Vagina (tissue), 2 donors: Measurements from ENCODE around the gene ICAM5.

Experiments used
- POLR2A ChIP-seq, 2 donors: fragments of 450-650 bp; IDR thresholded peaks; one replicate each; pipeline ENCODE4 v1.6.1; 2017; ENCODE audit warnings: antibody characterized with exemption in 2 of 2, mild to moderate bottlenecking in 2 of 2, moderate library complexity in 2 of 2
- POLR2AphosphoS5 ChIP-seq, 2 donors: sonication (generic); formaldehyde crosslinking; IDR thresholded peaks; one replicate each; pipeline ENCODE4 v1.9.0; 2017; ENCODE audit warnings: antibody characterized with exemption in 2 of 2, mild to moderate bottlenecking in 2 of 2, low read depth in 1 of 2; ENCODE audit not compliant: insufficient read depth in 1 of 2
- TF ChIP-seq, protein P1 (sequence below), 3 experiments: fragments of 450-650 bp in 2 of 3; fragments of 200-600 bp in 1 of 3; sonication (generic) in 1 of 3; IDR thresholded peaks; one replicate each; pipeline ENCODE4 v1.5.1; 2017 to 2019; ENCODE audit warnings: antibody characterized with exemption in 3 of 3, mild to moderate bottlenecking in 2 of 3, moderate library complexity in 2 of 3

DNA sequence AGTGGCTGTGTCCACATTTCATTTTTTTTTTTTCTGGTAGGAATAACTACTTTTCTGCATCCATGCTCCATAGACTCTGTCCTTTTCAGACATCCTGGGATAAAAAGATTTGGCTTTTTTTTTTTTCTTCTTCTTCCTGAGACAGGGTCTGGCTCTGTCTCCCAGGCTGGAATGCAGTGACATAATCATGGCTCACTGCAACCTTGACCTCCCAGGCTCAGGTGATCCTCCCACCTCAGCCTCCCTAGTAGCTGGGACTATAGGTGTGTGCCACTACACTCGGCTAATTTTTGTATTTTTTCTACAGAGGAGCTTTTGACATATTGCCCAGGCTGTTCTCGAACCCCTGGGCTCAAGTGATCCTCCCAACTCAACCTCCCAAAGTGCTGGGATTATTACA is 53.7 kb downstream of the ICAM5 start:
- TF ChIP-seq POLR2A (IDR thresholded peaks at IDR 0.05) = no peak
- TF ChIP-seq, protein P1, sequence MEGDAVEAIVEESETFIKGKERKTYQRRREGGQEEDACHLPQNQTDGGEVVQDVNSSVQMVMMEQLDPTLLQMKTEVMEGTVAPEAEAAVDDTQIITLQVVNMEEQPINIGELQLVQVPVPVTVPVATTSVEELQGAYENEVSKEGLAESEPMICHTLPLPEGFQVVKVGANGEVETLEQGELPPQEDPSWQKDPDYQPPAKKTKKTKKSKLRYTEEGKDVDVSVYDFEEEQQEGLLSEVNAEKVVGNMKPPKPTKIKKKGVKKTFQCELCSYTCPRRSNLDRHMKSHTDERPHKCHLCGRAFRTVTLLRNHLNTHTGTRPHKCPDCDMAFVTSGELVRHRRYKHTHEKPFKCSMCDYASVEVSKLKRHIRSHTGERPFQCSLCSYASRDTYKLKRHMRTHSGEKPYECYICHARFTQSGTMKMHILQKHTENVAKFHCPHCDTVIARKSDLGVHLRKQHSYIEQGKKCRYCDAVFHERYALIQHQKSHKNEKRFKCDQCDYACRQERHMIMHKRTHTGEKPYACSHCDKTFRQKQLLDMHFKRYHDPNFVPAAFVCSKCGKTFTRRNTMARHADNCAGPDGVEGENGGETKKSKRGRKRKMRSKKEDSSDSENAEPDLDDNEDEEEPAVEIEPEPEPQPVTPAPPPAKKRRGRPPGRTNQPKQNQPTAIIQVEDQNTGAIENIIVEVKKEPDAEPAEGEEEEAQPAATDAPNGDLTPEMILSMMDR (IDR thresholded peaks at IDR 0.05) = no peak
- no peak for TF ChIP-seq POLR2AphosphoS5 (IDR thresholded peaks at IDR 0.05; ENCODE audit: insufficient read depth in 1 of 2, low read depth in 1 of 2)
